Activated T-cell treated with anti-CD3 and anti-CD28 coated beads, Interleukin-2, amount 50 U/mL, for 4 hours (primary cell): ENCODE measurements around the gene TMEM132D. TPM values are rescaled to one million over a fixed set of nuclear protein-coding genes. Genes with fewer than 3 reads are reported as not detected.

Source experiments
- ATAC-seq, 2 donors: fragments of 200-7000 bp; cut with Tn5 transposase; one replicate each; pipeline ENCODE4 v1.10.0; 2021
- DNase-seq: peaks from one replicate; pipeline ENCODE4 v3.0.0-alpha.2; 2020
- H3K27me3 Mint-ChIP-seq: one replicate; pipeline ENCODE4 v1.8.0; 2021; ENCODE audit warnings: low read depth, mixed read lengths
- H3K36me3 Mint-ChIP-seq: one replicate; pipeline ENCODE4 v1.8.0; 2022; ENCODE audit warnings: mixed read lengths; ENCODE audit not compliant: insufficient read depth
- H3K4me1 Mint-ChIP-seq: one replicate; pipeline ENCODE4 v1.8.0; 2021; ENCODE audit warnings: low read depth, mixed read lengths
- H3K4me3 Mint-ChIP-seq: one replicate; pipeline ENCODE4 v1.8.0; 2021; ENCODE audit warnings: mild to moderate bottlenecking, moderate library complexity, mixed read lengths
- H3K9me3 Mint-ChIP-seq: one replicate; pipeline ENCODE4 v1.8.0; 2021; ENCODE audit warnings: mixed read lengths
- total RNA-seq, 3 donors: library from RNA; stranded (reverse); gene quantifications; one replicate each; pipeline ENCODE4 v1.2.1, GENCODE V29; 2021

The TMEM132D gene
- total RNA-seq, 3 donors from 2014 or later, result not detected

- DNase-seq (no peak), ATAC-seq (no peak)
- Mint-ChIP-seq H3K36me3 (no peaks in the 10 kb centered on the region), H3K9me3 (peaks cover 5% of the 10 kb centered on the region), H3K4me1 (no peaks in the 10 kb centered on the region), H3K4me3 (no peak overlapping the region), H3K27me3 (no peaks in the 10 kb centered on the region)
These were observed 753.1 kb downstream of the TMEM132D start for GRCh38 chr12:129150721-129151120.

- H3K4me3 Mint-ChIP-seq, result no peak overlapping the region
- DNase-seq, result no peak
- no peaks in the 10 kb centered on the region for H3K36me3 Mint-ChIP-seq
- no peaks in the 10 kb centered on the region for H3K27me3 Mint-ChIP-seq
- H3K4me1 Mint-ChIP-seq, result no peaks in the 10 kb centered on the region
- H3K9me3 Mint-ChIP-seq, result peaks cover 3% of the 10 kb centered on the region
- ATAC-seq, result no peak
These were observed 758.4 kb downstream of the TMEM132D start for GRCh38 chr12:129145381-129145780.

- H3K4me3 Mint-ChIP-seq, result no peak overlapping the region
- no peak for DNase-seq
- ATAC-seq, result no peak
- H3K4me1 Mint-ChIP-seq, result no peaks in the 10 kb centered on the region
- H3K9me3 Mint-ChIP-seq, result no peaks in the 10 kb centered on the region
- no peaks in the 10 kb centered on the region for H3K27me3 Mint-ChIP-seq
- H3K36me3 Mint-ChIP-seq, result no peaks in the 10 kb centered on the region
These were observed 765.0 kb downstream of the TMEM132D start for GRCh38 chr12:129138776-129139175.

GRCh38 chr12:129136694-129137325 lies 767.0 kb downstream of the TMEM132D start:
- Mint-ChIP-seq H3K36me3 (no peaks in the 10 kb centered on the region), H3K4me3 (no peak overlapping the region), H3K4me1 (no peaks in the 10 kb centered on the region), H3K9me3 (no peaks in the 10 kb centered on the region), H3K27me3 (no peaks in the 10 kb centered on the region)
- DNase-seq, result no peak
- ATAC-seq, result no peak

GRCh38 chr12:129127771-129128170 lies 776.1 kb downstream of the TMEM132D start:
- Mint-ChIP-seq H3K36me3 (no peaks in the 10 kb centered on the region), H3K4me3 (no peak overlapping the region), H3K27me3 (no peaks in the 10 kb centered on the region), H3K9me3 (peaks cover 11% of the 10 kb centered on the region), H3K4me1 (no peaks in the 10 kb centered on the region)
- DNase-seq, result no peak
- ATAC-seq, result no peak

- ATAC-seq (no peak), DNase-seq (no peak)
- Mint-ChIP-seq H3K9me3 (peaks cover 11% of the 10 kb centered on the region), H3K27me3 (no peaks in the 10 kb centered on the region), H3K4me3 (no peak overlapping the region), H3K4me1 (no peaks in the 10 kb centered on the region), H3K36me3 (no peaks in the 10 kb centered on the region)
These were observed 776.6 kb downstream of the TMEM132D start for GRCh38 chr12:129127211-129127610.

- no peaks in the 10 kb centered on the region for H3K36me3 Mint-ChIP-seq
- peaks cover 14% of the 10 kb centered on the region for H3K9me3 Mint-ChIP-seq
- H3K4me1 Mint-ChIP-seq, result no peaks in the 10 kb centered on the region
- H3K4me3 Mint-ChIP-seq, result no peak overlapping the region
- DNase-seq, result no peak
- ATAC-seq, result no peak
- H3K27me3 Mint-ChIP-seq, result no peaks in the 10 kb centered on the region
These were observed 784.3 kb downstream of the TMEM132D start for GRCh38 chr12:129119537-129119936.

- DNase-seq, result no peak
- Mint-ChIP-seq H3K4me1 (no peaks in the 10 kb centered on the region), H3K4me3 (no peak overlapping the region), H3K9me3 (peaks cover 14% of the 10 kb centered on the region), H3K36me3 (no peaks in the 10 kb centered on the region), H3K27me3 (no peaks in the 10 kb centered on the region)
- no peak for ATAC-seq
These were observed 788.3 kb downstream of the TMEM132D start for GRCh38 chr12:129115558-129115957.

- ATAC-seq (no peak), DNase-seq (no peak)
- Mint-ChIP-seq H3K4me3 (no peak overlapping the region), H3K4me1 (no peaks in the 10 kb centered on the region), H3K27me3 (no peaks in the 10 kb centered on the region), H3K36me3 (no peaks in the 10 kb centered on the region), H3K9me3 (peaks cover 7% of the 10 kb centered on the region)
These were observed 793.2 kb downstream of the TMEM132D start for GRCh38 chr12:129110575-129110974.

- no peaks in the 10 kb centered on the region for H3K36me3 Mint-ChIP-seq
- H3K4me1 Mint-ChIP-seq, result no peaks in the 10 kb centered on the region
- peaks cover 4% of the 10 kb centered on the region for H3K9me3 Mint-ChIP-seq
- DNase-seq (no peak), ATAC-seq (no peak)
- no peak overlapping the region for H3K4me3 Mint-ChIP-seq
- no peaks in the 10 kb centered on the region for H3K27me3 Mint-ChIP-seq
These were observed 794.4 kb downstream of the TMEM132D start for GRCh38 chr12:129109174-129110001.

- DNase-seq, result no peak
- no peak for ATAC-seq
- no peaks in the 10 kb centered on the region for H3K27me3 Mint-ChIP-seq
These were observed 797.1 kb downstream of the TMEM132D start for GRCh38 chr12:129106772-129107171.

GRCh38 chr12:129103231-129103630 lies 800.6 kb downstream of the TMEM132D start:
- Mint-ChIP-seq H3K27me3 (no peaks in the 10 kb centered on the region), H3K4me1 (no peaks in the 10 kb centered on the region), H3K36me3 (no peaks in the 10 kb centered on the region), H3K9me3 (no peaks in the 10 kb centered on the region), H3K4me3 (no peak overlapping the region)
- DNase-seq (no peak), ATAC-seq (no peak)

More at GRCh38 chr12:129106772-129107171, 797.1 kb downstream of the TMEM132D start:
- no peak overlapping the region for H3K4me3 Mint-ChIP-seq
- H3K4me1 Mint-ChIP-seq, result no peaks in the 10 kb centered on the region
- H3K36me3 Mint-ChIP-seq, result no peaks in the 10 kb centered on the region
- peaks cover 4% of the 10 kb centered on the region for H3K9me3 Mint-ChIP-seq

GRCh38 chr12:129102233-129102632 lies 801.6 kb downstream of the TMEM132D start:
- no peaks in the 10 kb centered on the region for H3K9me3 Mint-ChIP-seq
- no peaks in the 10 kb centered on the region for H3K4me1 Mint-ChIP-seq
- DNase-seq (no peak), ATAC-seq (no peak)
- H3K36me3 Mint-ChIP-seq, result no peaks in the 10 kb centered on the region
- no peak overlapping the region for H3K4me3 Mint-ChIP-seq
- no peaks in the 10 kb centered on the region for H3K27me3 Mint-ChIP-seq

GRCh38 chr12:129101816-129102215 lies 802.0 kb downstream of the TMEM132D start:
- Mint-ChIP-seq H3K4me3 (no peak overlapping the region), H3K36me3 (no peaks in the 10 kb centered on the region), H3K4me1 (no peaks in the 10 kb centered on the region), H3K9me3 (no peaks in the 10 kb centered on the region), H3K27me3 (no peaks in the 10 kb centered on the region)
- ATAC-seq, result no peak
- no peak for DNase-seq

GRCh38 chr12:129101404-129101803 lies 802.4 kb downstream of the TMEM132D start:
- Mint-ChIP-seq H3K4me1 (no peaks in the 10 kb centered on the region), H3K27me3 (no peaks in the 10 kb centered on the region), H3K9me3 (no peaks in the 10 kb centered on the region), H3K36me3 (no peaks in the 10 kb centered on the region), H3K4me3 (no peak overlapping the region)
- ATAC-seq (no peak), DNase-seq (no peak)
